HG03045 (cell line): ENCODE measurements around the gene FOXP1.
A peak's percentile ranks its signal among the peaks of the same experiment; 100 is the strongest.

ENCODE experiments used
- ATAC-seq: cut with Tn5 transposase; IDR thresholded peaks from one replicate; pipeline ENCODE4 v1.9.1; 2021; ENCODE audit warnings: mild to moderate bottlenecking, moderate library complexity; ENCODE audit not compliant: unreplicated experiment

FOXP1 gene

DNA sequence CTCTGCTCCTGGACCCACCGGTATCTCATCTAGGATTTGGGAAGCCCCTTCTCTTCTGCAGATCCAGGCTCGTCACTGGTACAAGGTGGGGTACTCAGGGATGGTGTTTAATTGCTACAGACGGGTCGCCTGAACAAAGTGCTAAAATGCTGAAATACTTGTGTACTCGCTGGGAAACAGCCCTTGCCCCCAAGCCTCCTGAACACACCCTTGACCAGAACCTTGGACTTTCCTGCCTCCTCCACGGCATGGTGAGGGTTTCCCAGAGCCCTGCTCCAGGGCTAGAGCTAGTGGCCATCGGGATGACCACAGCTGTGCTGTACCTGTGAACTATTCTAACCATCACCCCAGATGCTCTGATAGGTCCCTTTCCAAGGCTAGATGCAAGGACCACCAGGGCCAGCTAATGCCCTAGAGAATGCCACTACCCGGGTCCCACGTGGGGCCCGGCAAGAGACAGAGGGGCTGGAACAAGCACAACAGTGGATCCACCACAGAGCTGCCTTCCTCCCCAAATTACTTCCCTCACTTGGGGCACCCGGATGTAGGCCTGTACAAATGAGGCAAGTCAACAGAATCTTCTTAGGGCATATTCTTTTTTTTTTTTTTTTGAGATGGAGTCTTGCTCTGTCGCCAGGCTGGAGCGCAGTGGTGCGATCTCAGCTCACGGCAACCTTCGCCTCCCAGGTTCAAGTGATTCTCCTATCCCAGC lies 267.3 kb downstream of the FOXP1 start:
- no peak for ATAC-seq

DNA sequence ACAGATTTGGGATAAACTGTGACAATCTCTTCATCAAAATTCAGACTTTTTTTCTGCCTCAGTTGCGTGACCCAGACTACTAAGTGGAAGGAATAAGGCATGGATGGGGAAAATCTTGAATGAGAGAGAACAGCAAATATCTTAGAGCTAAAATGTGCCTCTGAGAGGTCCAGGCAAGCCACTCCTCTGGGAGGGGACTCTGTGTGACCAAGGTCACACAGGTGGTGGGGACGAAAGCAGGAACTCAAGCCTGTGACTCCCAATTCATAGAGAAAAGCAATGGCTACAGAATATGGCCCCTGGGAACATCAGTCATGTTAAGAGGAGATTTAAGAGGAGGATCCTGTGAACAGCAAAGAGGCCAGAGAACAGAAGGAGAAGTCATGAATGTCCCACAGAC lies 268.1 kb downstream of the FOXP1 start:
- no peak for ATAC-seq

GRCh38 chr3:71313844-71314243 lies 269.7 kb downstream of the FOXP1 start:
- no peak for ATAC-seq

GRCh38 chr3:71312461-71312860 lies 271.1 kb downstream of the FOXP1 start:
- ATAC-seq: no peak

GRCh38 chr3:71311661-71312046 lies 271.9 kb downstream of the FOXP1 start:
- no peak for ATAC-seq

DNA sequence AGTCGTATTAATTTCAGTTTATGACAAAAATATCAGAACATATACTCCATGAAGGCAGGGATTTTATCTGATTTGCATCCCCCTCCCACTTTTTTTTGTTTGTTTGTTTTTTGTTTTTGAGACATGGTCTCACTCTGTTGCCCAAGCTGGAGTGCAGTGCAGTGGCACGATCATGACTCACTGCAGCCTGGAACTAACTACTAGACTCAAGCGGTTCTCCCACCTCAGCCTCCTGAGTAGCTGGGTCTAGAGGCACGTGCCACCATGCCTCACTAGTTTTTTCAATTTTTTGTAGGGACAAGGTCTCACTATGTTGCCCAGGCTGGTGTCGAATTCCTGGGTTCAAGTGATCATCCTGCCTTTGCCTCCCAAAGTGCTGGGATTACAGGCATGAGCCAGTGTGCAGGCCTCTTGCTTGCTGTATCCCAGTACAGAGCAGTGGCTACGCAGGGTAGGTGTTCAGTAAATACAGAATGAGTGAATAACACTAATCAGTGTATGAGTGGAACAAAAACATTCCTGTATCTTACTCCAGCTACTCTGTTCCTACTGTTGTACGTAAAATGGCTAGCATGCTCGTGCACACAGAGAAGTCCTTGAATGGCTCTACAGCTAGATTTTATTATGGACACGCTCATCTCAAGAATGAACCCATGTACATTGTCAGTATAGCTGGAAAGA lies 272.4 kb downstream of the FOXP1 start:
- ATAC-seq: no peak

- ATAC-seq: no peak
Observed at GRCh38 chr3:71310359-71310979, 273.1 kb downstream of the FOXP1 start.

- no peak for ATAC-seq
Observed at GRCh38 chr3:71309886-71310285, 273.6 kb downstream of the FOXP1 start.

GRCh38 chr3:71309342-71309741 lies 274.2 kb downstream of the FOXP1 start:
- no peak for ATAC-seq

DNA sequence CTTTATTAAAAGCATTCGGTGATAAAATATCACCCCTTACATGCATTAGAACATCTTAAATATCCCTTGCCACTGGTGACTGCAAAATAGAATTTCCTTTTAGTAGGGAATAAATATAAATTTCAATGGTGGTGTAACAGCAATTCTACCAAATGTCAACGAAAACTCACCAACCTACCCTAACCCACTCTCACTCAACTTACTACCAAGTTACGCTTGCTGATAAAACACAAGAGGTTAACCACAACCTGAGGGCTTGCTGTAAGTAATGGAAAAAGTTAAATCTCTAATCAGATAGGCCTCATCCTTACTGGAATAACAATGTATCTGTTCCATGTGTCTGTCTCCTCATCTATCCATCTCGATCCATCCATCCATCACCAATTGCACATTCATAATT lies 274.7 kb downstream of the FOXP1 start:
- no peak for ATAC-seq

DNA sequence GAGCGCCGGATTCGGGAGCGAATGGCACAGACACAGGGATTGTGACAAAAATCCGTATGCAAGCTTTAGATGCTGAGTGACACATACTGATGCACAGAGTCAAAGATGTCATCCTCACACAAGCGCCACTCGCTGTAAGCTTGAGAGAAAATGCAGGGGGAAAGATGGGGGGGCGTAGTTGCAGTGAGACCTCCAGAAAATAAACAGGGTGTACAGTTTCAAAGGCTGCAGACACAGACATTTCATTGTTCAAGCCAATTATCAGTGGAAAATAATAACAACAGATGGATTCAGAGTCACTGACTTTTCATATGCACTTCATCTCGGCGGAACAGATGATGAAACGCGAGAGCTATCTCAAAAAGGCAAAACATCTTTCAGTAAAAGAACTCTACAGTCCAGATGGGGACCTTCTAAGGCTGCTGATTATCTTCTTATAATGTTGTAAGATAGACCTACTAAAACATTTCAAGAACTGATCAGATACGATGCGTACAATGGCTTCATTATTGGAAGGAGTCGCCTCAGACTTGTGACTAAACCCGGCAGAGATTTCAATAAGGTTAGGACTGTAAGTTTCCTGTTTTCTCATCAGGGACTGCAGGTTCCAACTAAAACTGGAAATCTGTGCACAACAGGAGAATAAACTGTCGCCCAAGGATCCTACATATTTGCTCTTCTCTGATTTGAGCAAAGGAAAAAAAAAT lies 275.4 kb downstream of the FOXP1 start:
- no peak for ATAC-seq

DNA sequence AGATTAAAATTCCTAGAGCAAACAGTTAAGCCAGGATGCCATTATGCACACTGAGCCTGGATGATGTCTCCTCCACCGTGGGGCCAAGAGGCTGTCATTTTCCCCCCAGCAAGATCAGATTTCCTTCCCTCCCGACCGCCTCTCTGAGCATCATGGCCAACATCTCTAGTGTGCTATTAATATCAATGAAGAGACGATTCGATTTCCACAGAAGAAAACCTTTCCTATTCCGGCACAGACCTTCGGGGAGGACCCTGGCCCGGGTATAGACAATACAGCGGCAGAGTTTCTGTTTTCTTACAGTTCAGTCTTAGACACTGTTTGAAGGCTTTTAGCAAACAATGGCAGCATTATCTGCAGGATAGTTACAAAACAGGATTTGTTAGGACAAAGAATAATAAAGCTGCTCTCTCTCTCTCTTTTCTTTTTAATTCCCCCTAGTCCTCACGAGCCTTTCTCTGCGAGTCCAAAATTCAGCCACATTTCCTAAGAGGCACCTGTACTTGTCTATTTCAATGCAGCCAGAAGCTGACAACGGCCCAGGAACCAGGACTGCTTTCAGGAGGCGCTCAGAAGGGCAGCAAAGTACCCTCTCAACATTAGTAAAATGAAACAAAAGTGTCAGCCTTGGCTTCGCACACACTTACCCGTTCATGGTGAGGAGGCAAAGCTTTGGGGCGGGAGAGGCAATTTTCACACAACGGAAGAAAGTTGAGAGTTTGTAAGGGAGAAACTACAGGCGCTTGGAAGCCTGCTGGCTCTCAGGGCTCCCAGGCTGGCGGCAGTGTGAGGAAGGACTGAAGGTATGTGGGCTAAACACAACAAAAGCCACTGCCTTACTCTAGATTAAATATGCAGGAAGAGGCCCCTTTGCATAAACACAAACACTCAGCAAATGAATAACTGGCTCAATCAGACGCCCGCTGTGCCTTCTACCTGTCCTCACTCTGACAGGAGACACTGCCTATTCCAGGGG lies 278.0 kb downstream of the FOXP1 start:
- no peak for ATAC-seq

DNA sequence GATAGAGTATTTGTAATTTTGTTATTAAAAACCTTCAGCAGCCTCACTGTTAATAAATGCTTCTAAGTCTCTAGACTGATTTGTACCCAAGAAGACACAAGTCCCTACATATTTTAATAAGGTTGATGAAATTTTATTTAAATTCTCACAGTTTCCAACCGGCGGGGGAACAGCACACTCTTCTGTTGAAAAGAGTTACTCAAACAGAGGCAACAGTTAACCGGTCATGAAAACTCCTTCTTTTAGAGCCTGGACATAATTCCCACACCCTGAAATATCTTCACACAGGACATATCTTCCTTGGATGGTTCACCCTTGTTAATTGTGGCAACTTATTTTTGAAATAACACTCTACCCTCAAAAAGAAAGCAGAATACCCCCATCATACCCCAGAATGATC lies 278.8 kb downstream of the FOXP1 start:
- no peak for ATAC-seq

- ATAC-seq: no peak
Observed at GRCh38 chr3:71304247-71304646, 279.3 kb downstream of the FOXP1 start.

DNA sequence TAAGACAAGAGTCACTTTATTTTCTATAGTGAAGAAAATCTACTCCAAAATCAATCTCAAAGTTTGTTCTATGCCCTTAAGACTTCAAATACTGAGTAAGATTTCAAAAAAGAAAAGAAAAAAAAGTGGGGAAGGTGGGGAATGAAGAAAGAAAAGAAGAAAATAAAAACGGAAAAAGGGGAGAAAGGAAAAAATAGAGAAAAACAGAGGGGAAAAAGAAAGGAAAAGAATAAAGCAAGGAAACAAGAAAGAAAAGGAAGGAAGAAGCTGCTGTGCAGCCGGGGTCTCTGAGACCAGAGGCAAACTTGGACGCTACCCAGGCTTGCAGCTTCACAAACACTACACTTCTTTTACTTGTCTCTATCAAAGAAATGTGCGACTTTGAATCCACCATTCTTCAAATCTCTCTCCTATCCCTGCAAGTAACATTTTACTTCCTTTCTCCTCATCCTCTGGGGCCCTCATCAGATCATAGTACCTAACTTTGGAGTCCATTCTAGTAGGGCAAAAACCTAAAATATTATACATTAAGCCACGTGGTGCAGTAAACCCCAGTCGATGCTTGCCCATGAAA lies 279.8 kb downstream of the FOXP1 start:
- no peak for ATAC-seq

DNA sequence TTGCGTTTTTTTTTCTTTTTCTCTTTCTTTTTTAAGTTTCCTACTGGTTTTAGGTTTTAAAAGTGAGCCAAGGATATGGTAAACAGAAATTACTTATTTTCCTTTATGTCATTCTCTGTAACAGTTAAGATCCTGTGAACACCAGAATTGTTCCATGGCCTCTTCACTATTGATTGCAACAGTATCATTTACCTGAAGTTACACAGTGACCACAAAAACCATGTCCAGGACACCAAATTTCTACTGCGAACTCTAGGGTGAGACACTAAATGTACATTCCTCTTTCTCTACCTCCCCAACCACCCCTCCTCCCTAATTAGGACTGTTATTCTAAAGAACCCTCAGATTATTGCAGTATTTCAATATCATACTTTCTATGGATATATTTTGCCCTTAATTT lies 280.9 kb downstream of the FOXP1 start:
- ATAC-seq: no peak

GRCh38 chr3:71300951-71301393 lies 282.6 kb downstream of the FOXP1 start:
- peak; percentile 59 for ATAC-seq

GRCh38 chr3:71299160-71299559 lies 284.4 kb downstream of the FOXP1 start:
- ATAC-seq: no peak

GRCh38 chr3:71294919-71295318 lies 288.6 kb downstream of the FOXP1 start:
- no peak for ATAC-seq

DNA sequence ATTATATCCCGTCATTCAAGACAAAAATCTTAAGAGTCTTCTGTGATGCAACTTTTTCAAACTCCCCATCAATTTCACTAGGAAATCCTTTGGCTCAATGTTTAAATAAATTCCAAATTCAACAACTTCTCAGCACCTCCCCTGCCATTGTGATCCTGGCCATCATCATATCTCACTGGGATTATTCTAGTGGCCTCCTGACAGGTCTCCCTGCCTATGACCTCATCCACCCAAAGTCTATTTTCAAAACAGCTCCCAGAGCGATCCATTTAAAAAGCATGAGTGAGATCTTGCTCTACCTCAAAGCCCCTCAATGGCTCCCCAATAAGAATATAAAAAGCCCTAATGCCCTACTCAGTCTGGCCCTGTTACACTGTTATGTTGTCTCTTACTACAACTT lies 293.2 kb downstream of the FOXP1 start:
- no peak for ATAC-seq
